ENCODE measurements around the gene CBX5.
"Not testable (repeated sequence)": the region's sequence is repeated elsewhere in the genome, so short reads cannot be mapped to it uniquely, and the experiment has no call there.

Gene CBX5

GRCh38 chr12:54229624-54230212, 50.2 kb downstream of the CBX5 start:
- no peaks in the 10 kb centered on the region for H3K9me3 ChIP-seq (ENCODE audit: insufficient read depth, low read depth, low read length)
- H3K4me3 ChIP-seq (ENCODE audit: low read length) = no peak overlapping the region
- H3K27me3 ChIP-seq (ENCODE audit: insufficient read depth, low read length) = no peaks in the 10 kb centered on the region
- no peak overlapping the region for H3K27ac ChIP-seq (ENCODE audit: low read length)
- H3K9ac ChIP-seq (ENCODE audit: low read depth, low read length) = no peak overlapping the region
- peaks cover 3% of the 10 kb centered on the region; the same call in 1 of the 2 replicates for H3K36me3 ChIP-seq (ENCODE audit: insufficient read depth, low read depth, low read length)
- H3K4me1 ChIP-seq (ENCODE audit: insufficient read depth, low read length) = no peaks in the 10 kb centered on the region

DNA sequence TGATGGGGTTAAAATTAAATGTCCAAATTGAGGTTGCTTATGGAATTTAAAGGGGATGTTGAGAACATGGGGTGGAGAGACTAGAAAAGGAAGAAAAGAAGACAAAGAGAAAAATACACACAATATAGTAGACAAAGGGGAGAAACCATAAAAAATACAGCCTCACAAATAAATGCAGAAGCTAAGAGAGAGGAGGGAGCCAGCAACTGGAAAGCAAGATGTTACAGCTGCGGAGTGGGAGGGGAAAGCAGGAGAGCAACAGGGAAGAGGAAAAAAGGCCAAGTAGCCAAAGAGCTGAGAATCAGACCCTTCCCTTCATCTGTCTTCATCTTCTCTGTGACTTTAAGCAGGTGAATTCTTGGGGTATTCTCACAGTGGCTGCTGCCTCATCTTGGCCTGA, 51.5 kb downstream of the CBX5 start:
- Histone ChIP-seq H3K27ac (ENCODE audit: low read length) (no peak overlapping the region), H3K4me3 (ENCODE audit: low read length) (no peak overlapping the region), H3K4me1 (ENCODE audit: insufficient read depth, low read length) (no peaks in the 10 kb centered on the region), H3K36me3 (ENCODE audit: insufficient read depth, low read depth, low read length) (no peaks in the 10 kb centered on the region), H3K9ac (ENCODE audit: low read depth, low read length) (no peak overlapping the region), H3K9me3 (ENCODE audit: insufficient read depth, low read depth, low read length) (no peaks in the 10 kb centered on the region), H3K27me3 (ENCODE audit: insufficient read depth, low read length) (no peaks in the 10 kb centered on the region)

DNA sequence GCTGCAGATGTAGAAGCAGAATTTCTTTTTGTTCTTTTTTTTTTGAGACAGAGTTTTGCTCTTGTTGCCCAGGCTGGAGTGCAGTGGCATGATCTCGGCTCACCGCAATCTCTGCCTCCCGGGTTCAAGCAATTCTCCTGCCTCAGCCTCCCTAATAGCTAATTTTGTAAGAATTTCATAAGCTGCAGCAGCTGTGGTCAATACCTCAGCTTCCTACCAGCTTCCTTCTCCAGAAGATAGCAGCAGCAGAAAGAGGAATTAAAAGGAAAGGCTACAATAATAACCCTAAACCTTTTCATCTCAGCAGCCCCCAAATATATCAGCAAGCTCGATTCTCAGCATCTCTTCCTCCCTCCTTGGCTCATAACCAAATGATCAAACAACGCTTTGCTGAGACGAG, 52.0 kb downstream of the CBX5 start:
- not testable (repeated sequence) for H3K9me3 ChIP-seq (ENCODE audit: insufficient read depth, low read depth, low read length); H3K27ac ChIP-seq (ENCODE audit: low read length); H3K36me3 ChIP-seq (ENCODE audit: insufficient read depth, low read depth, low read length); H3K4me3 ChIP-seq (ENCODE audit: low read length); H3K9ac ChIP-seq (ENCODE audit: low read depth, low read length); H3K4me1 ChIP-seq (ENCODE audit: insufficient read depth, low read length); H3K27me3 ChIP-seq (ENCODE audit: insufficient read depth, low read length)

GRCh38 chr12:54227376-54227775, 52.5 kb downstream of the CBX5 start:
- no peaks in the 10 kb centered on the region for H3K9me3 ChIP-seq (ENCODE audit: insufficient read depth, low read depth, low read length)
- H3K36me3 ChIP-seq (ENCODE audit: insufficient read depth, low read depth, low read length) = no peaks in the 10 kb centered on the region
- no peak overlapping the region for H3K27ac ChIP-seq (ENCODE audit: low read length)
- H3K27me3 ChIP-seq (ENCODE audit: insufficient read depth, low read length) = no peaks in the 10 kb centered on the region
- no peak overlapping the region for H3K9ac ChIP-seq (ENCODE audit: low read depth, low read length)
- H3K4me1 ChIP-seq (ENCODE audit: insufficient read depth, low read length) = no peaks in the 10 kb centered on the region
- H3K4me3 ChIP-seq (ENCODE audit: low read length) = no peak overlapping the region

GRCh38 chr12:54225666-54226065, 54.3 kb downstream of the CBX5 start:
- H3K9ac ChIP-seq (ENCODE audit: low read depth, low read length) = no peak overlapping the region
- no peak overlapping the region for H3K27ac ChIP-seq (ENCODE audit: low read length)
- no peaks in the 10 kb centered on the region for H3K27me3 ChIP-seq (ENCODE audit: insufficient read depth, low read length)
- no peaks in the 10 kb centered on the region for H3K4me1 ChIP-seq (ENCODE audit: insufficient read depth, low read length)
- no peak overlapping the region for H3K4me3 ChIP-seq (ENCODE audit: low read length)
- no peaks in the 10 kb centered on the region for H3K9me3 ChIP-seq (ENCODE audit: insufficient read depth, low read depth, low read length)
- no peaks in the 10 kb centered on the region for H3K36me3 ChIP-seq (ENCODE audit: insufficient read depth, low read depth, low read length)

- no peak overlapping the region for H3K27ac ChIP-seq (ENCODE audit: low read length)
- H3K4me1 ChIP-seq (ENCODE audit: insufficient read depth, low read length) = no peaks in the 10 kb centered on the region; the same call in 1 of the 2 replicates
- H3K4me3 ChIP-seq (ENCODE audit: low read length) = no peak overlapping the region
- H3K27me3 ChIP-seq (ENCODE audit: insufficient read depth, low read length) = peaks cover 17% of the 10 kb centered on the region
- H3K9ac ChIP-seq (ENCODE audit: low read depth, low read length) = no peak overlapping the region
- H3K9me3 ChIP-seq (ENCODE audit: insufficient read depth, low read depth, low read length) = no peaks in the 10 kb centered on the region
- H3K36me3 ChIP-seq (ENCODE audit: insufficient read depth, low read depth, low read length) = no peaks in the 10 kb centered on the region
Observed at GRCh38 chr12:54222609-54223008, 57.3 kb downstream of the CBX5 start.

DNA sequence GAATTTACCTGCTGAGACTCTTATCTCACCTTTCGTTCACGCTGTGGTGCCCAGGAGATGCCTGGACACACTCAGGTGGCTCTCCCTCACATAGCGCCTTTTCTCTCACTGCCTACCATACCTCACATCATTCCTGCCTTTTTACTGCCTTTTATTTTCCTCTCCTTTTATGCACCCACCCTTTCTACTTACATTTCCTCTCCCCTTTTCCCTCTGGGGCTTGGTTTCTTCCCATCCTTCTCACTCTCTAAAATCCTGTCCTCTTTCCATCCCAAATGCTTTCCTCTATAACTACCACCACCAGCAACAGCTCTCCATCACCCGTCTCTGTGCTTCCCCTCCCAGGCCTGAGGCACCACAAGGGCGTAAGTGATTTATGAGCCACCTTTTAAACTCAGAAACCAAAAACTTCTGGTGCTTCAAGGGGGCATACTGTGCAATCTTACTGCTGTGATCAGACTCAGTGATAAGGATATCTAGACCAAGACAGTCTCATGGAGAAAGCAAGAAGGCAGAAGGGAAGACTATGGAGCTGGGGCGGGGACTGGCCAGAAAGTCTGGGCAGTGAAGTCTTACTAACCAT, 58.4 kb downstream of the CBX5 start:
- H3K4me3 ChIP-seq (ENCODE audit: low read length) = no peak overlapping the region
- no peaks in the 10 kb centered on the region for H3K9me3 ChIP-seq (ENCODE audit: insufficient read depth, low read depth, low read length)
- H3K27ac ChIP-seq (ENCODE audit: low read length) = no peak overlapping the region
- H3K27me3 ChIP-seq (ENCODE audit: insufficient read depth, low read length) = peaks cover 27% of the 10 kb centered on the region
- no peak overlapping the region for H3K9ac ChIP-seq (ENCODE audit: low read depth, low read length)
- H3K36me3 ChIP-seq (ENCODE audit: insufficient read depth, low read depth, low read length) = no peaks in the 10 kb centered on the region
- peaks cover 2% of the 10 kb centered on the region; the same call in 1 of the 2 replicates for H3K4me1 ChIP-seq (ENCODE audit: insufficient read depth, low read length)

DNA sequence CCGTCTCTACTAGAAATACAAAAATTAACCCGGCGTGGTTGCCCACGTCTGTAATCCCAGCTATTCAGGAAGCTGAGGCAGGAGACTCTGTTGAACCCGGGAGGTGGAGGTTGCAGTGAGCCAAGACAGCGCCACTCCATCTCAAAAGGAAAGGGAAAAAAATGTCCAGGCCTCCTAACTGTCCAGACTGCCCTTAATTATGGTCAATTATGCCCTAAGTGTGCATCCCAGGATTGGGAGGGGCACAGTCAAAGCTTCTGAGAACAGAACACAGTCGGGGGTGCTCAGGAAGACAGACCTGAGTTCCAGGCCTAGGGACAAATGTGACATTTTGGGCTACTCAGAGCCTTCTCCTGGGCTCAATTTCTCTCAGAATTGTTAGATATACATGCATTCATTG, 59.4 kb downstream of the CBX5 start:
- Histone ChIP-seq H3K27me3 (ENCODE audit: insufficient read depth, low read length) (peaks cover 37% of the 10 kb centered on the region), H3K9me3 (ENCODE audit: insufficient read depth, low read depth, low read length) (no peaks in the 10 kb centered on the region), H3K36me3 (ENCODE audit: insufficient read depth, low read depth, low read length) (no peaks in the 10 kb centered on the region), H3K9ac (ENCODE audit: low read depth, low read length) (no peak overlapping the region), H3K27ac (ENCODE audit: low read length) (no peak overlapping the region), H3K4me3 (ENCODE audit: low read length) (no peak overlapping the region), H3K4me1 (ENCODE audit: insufficient read depth, low read length) (peaks cover 2% of the 10 kb centered on the region; the same call in 1 of the 2 replicates)

DNA sequence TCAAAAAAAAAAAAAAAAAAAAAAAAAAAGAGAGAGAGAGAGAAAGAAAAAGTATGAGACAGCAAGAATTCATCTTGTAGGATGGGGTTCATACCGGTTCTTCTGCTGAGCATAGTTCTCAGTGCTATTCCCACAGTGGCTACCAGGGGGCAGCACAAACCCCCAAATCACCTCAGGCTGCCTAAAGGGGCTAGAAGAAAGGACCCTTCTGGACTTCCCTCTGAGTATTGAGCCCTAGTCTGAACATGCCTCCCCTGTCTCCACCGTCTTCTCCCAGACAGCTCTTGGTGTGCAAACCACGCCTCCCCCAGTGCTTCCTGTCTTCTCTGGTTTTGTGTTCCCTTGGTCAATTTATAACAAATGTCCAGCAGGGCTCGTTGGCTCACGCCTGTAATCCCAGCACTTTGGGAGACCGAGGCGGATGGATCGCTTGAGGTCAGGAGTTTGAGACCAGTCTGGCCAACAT, 59.8 kb downstream of the CBX5 start:
- Histone ChIP-seq H3K36me3 (ENCODE audit: insufficient read depth, low read depth, low read length) (no peaks in the 10 kb centered on the region), H3K4me3 (ENCODE audit: low read length) (no peak overlapping the region), H3K27ac (ENCODE audit: low read length) (no peak overlapping the region), H3K4me1 (ENCODE audit: insufficient read depth, low read length) (peaks cover 2% of the 10 kb centered on the region; the same call in 1 of the 2 replicates), H3K9ac (ENCODE audit: low read depth, low read length) (no peak overlapping the region), H3K9me3 (ENCODE audit: insufficient read depth, low read depth, low read length) (no peaks in the 10 kb centered on the region), H3K27me3 (ENCODE audit: insufficient read depth, low read length) (peaks cover 41% of the 10 kb centered on the region)

- peaks cover 2% of the 10 kb centered on the region; the same call in 1 of the 2 replicates for H3K4me1 ChIP-seq (ENCODE audit: insufficient read depth, low read length)
- no peak overlapping the region for H3K27ac ChIP-seq (ENCODE audit: low read length)
- H3K36me3 ChIP-seq (ENCODE audit: insufficient read depth, low read depth, low read length) = no peaks in the 10 kb centered on the region
Observed at GRCh38 chr12:54217774-54218241, 62.1 kb downstream of the CBX5 start.

GRCh38 chr12:54216797-54217661, 62.9 kb downstream of the CBX5 start:
- H3K4me3 ChIP-seq (ENCODE audit: low read length) = peak overlapping the region; percentile 72
- H3K27ac ChIP-seq (ENCODE audit: low read length) = no peak overlapping the region
- peaks cover 64% of the 10 kb centered on the region for H3K27me3 ChIP-seq (ENCODE audit: insufficient read depth, low read length)
- no peaks in the 10 kb centered on the region for H3K36me3 ChIP-seq (ENCODE audit: insufficient read depth, low read depth, low read length)
- peaks cover 2% of the 10 kb centered on the region; the same call in 1 of the 2 replicates for H3K4me1 ChIP-seq (ENCODE audit: insufficient read depth, low read length)
- H3K9me3 ChIP-seq (ENCODE audit: insufficient read depth, low read depth, low read length) = no peaks in the 10 kb centered on the region
- peak overlapping the region; percentile 68; the same call in 1 of the 2 replicates for H3K9ac ChIP-seq (ENCODE audit: low read depth, low read length)

More at GRCh38 chr12:54217774-54218241, 62.1 kb downstream of the CBX5 start:
- Histone ChIP-seq H3K4me3 (ENCODE audit: low read length) (peak overlapping the region; percentile 72), H3K9ac (ENCODE audit: low read depth, low read length) (peak overlapping the region; percentile 68; the same call in 1 of the 2 replicates), H3K9me3 (ENCODE audit: insufficient read depth, low read depth, low read length) (no peaks in the 10 kb centered on the region), H3K27me3 (ENCODE audit: insufficient read depth, low read length) (peaks cover 56% of the 10 kb centered on the region)

Data from iPS-20b (cell line).